ENCODE data around the gene PLEK.

- TF ChIP-seq CTCF (IDR thresholded peaks at IDR 0.05) = peak in 1 of 12 donors; percentile 18
- no peak for TF ChIP-seq POLR2A (IDR thresholded peaks at IDR 0.05)
These were observed 5.2 kb upstream of the PLEK start for GRCh38 chr2:68359889-68360288.

Data from heart left ventricle (tissue), 13 donors.